NT2/D1 (cell line): Measurements from ENCODE around the gene TAPT1.

ENCODE experiments used
- YY1 ChIP-seq: IDR thresholded peaks from 2 replicates; pipeline ENCODE4 v1.6.1; 2011; ENCODE audit not compliant: insufficient read length, insufficient read depth
- ZNF274 ChIP-seq: IDR thresholded peaks from 2 replicates; pipeline ENCODE4 v1.6.1; 2011; ENCODE audit warnings: mild to moderate bottlenecking, low read depth, low read length

DNA sequence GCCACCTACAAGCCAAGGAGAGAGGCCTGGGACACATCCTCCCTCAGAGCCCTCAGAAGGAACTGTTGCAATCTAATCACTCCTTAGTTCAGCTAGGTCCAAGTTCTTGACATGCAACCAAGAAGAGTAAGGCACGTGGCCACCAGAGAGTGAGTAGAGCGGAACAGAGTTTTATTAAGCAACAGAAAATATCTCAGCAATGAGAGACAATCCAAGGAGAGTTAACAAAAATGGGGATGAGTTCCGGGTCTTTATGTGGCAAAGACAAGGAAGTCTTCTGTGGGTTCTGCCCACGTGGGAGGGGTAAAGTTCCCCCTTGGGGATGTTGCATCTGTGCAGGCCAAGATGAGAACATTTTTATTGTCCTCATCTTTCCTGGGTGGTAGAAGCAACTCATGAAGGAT, 104.0 kb downstream of the TAPT1 start:
- TF ChIP-seq YY1: no peak
- no peak for TF ChIP-seq ZNF274
